K562 (cell line): Measurements from ENCODE around the gene TPMT. TPM values are rescaled to one million over a fixed set of nuclear protein-coding genes. Genes with fewer than 3 reads are reported as not detected.

Source experiments
- ATF1 ChIP-seq, 2 experiments: fragments of 450-650 bp in 1 of 2; IDR thresholded peaks; 2 replicates each; pipeline ENCODE4 v1.6.1; 2016; ENCODE audit warnings: missing compliant biosample characterization in 1 of 2, missing genetic modification characterization in 1 of 2
- CBFA2T2 ChIP-seq: fragments of 450-650 bp; conservative IDR thresholded peaks from 2 replicates; pipeline ENCODE4 v1.6.1; 2017; ENCODE audit warnings: mild to moderate bottlenecking
- DPF2 ChIP-seq: fragments of 450-650 bp; IDR thresholded peaks from 2 replicates; pipeline ENCODE4 v1.6.1; 2016
- E2F3 ChIP-seq: fragments of 250-450 bp; sonication (Bioruptor Pico); IDR thresholded peaks from 2 replicates; pipeline ENCODE4 v1.4.0; 2020; ENCODE audit warnings: mild to moderate bottlenecking
- FOXA3 ChIP-seq, 2 experiments: fragments of 450-650 bp in 1 of 2; sonication (generic) in 1 of 2; formaldehyde crosslinking; IDR thresholded peaks in 1 of 2; conservative IDR thresholded peaks in 1 of 2; 2 replicates each; pipeline versions ENCODE4 v1.4.0 to v1.8.0; 2020 to 2022; ENCODE audit warnings: mild to moderate bottlenecking in 2 of 2, missing genetic modification reagents in 1 of 2
- FOXM1 ChIP-seq, 2 experiments: fragments of 450-650 bp in 1 of 2; sonication (generic) in 1 of 2; formaldehyde crosslinking in 1 of 2; IDR thresholded peaks; 2 replicates each; pipeline versions ENCODE4 v1.6.1 to v1.9.0; 2017 to 2022; ENCODE audit warnings: low read depth in 2 of 2, mild to moderate bottlenecking in 2 of 2, missing genetic modification reagents in 1 of 2, moderate library complexity in 1 of 2
- GATA2 ChIP-seq: sonication (generic); formaldehyde crosslinking; IDR thresholded peaks from 2 replicates; pipeline ENCODE4 v1.4.0; 2020; ENCODE audit warnings: mild to moderate bottlenecking, missing genetic modification reagents
- HDAC2 ChIP-seq: fragments of 450-650 bp; IDR thresholded peaks from 2 replicates; pipeline ENCODE4 v1.6.1; 2016; ENCODE audit warnings: mild to moderate bottlenecking
- HLTF ChIP-seq: fragments of 450-650 bp; IDR thresholded peaks from 2 replicates; pipeline ENCODE4 v1.6.1; 2016
- JUN ChIP-seq, 2 experiments: sonication (generic) in 1 of 2; formaldehyde crosslinking in 1 of 2; IDR thresholded peaks; 2 replicates each; pipeline versions ENCODE4 v1.6.1 to v1.8.0; 2012 to 2022; ENCODE audit warnings: borderline replicate concordance in 2 of 2, mild to moderate bottlenecking in 2 of 2, improper control_type of control experiment in 1 of 2, low read depth in 1 of 2, low read length in 1 of 2, missing genetic modification reagents in 1 of 2
- MEIS2 ChIP-seq: fragments of 450-650 bp; IDR thresholded peaks from 2 replicates; pipeline ENCODE4 v1.6.1; 2014; ENCODE audit warnings: mild to moderate bottlenecking; ENCODE audit not compliant: partially characterized antibody
- PHB2 ChIP-seq: fragments of 450-650 bp; IDR thresholded peaks from 2 replicates; pipeline ENCODE4 v1.6.1; 2017; ENCODE audit warnings: low read depth
- POLR2AphosphoS2 ChIP-seq: IDR thresholded peaks from 2 replicates; pipeline ENCODE4 v1.6.1; 2012; ENCODE audit warnings: low read length, improper control_type of control experiment
- SOX6 ChIP-seq: fragments of 450-650 bp; IDR thresholded peaks from 2 replicates; pipeline ENCODE4 v1.6.1; 2014; ENCODE audit warnings: mild to moderate bottlenecking
- TCF3 ChIP-seq: sonication (generic); formaldehyde crosslinking; IDR thresholded peaks from 2 replicates; pipeline ENCODE4 v1.4.0; 2020; ENCODE audit warnings: mild to moderate bottlenecking, missing genetic modification reagents
- TEAD4 ChIP-seq, 2 experiments: sonication (generic) in 1 of 2; formaldehyde crosslinking in 1 of 2; IDR thresholded peaks; 2 replicates each; pipeline versions ENCODE4 v1.6.1 to v1.8.0; 2012 to 2022; ENCODE audit warnings: borderline replicate concordance in 1 of 2, inconsistent platforms in 1 of 2, low read length in 1 of 2, mild to moderate bottlenecking in 1 of 2, missing genetic modification reagents in 1 of 2
- ZFP36 ChIP-seq: fragments of 150-350 bp; IDR thresholded peaks from 2 replicates; pipeline ENCODE4 v1.6.1; 2018; ENCODE audit warnings: low read length, low read depth; ENCODE audit not compliant: partially characterized antibody
- ZNF354B ChIP-seq: fragments of 250-450 bp; sonication (Bioruptor Pico); IDR thresholded peaks from 2 replicates; pipeline ENCODE4 v1.4.0; 2020
- ZNF780A ChIP-seq: fragments of 250-450 bp; sonication (Bioruptor Pico); IDR thresholded peaks from 2 replicates; pipeline ENCODE4 v1.5.0; 2021; ENCODE audit warnings: mild to moderate bottlenecking
- polyA plus RNA-seq, 8 experiments: library from polyadenylated mRNA; depleted of rRNA in 4 of 8; stranded (reverse) in 5 of 8; unstranded in 3 of 8; fragments of >200 nt; fragmentation: Nextera tagmentation in 2 of 8; fragmentation: Illumina TruSeq in 1 of 8; extraction: Ambion mirVana in 2 of 8; extraction: Trizol in 1 of 8; gene quantifications; 2 replicates each; pipeline versions ENCODE4 v1.2.1 to v1.2.3, GENCODE V29; 2011 to 2014; ENCODE audit warnings: inconsistent platforms in 1 of 8, missing spikeins in 1 of 8
- total RNA-seq, 7 experiments: library from RNA; depleted of rRNA in 6 of 7; stranded (reverse); fragments of >200 nt in 6 of 7; fragmentation: Illumina TruSeq in 2 of 7; extraction: Trizol in 2 of 7; gene quantifications; 2 replicates each; pipeline versions ENCODE4 v1.2.1 to v1.2.3, GENCODE V29; 2011 to 2021; ENCODE audit warnings: low replicate concordance in 1 of 7
- TF ChIP-seq, protein P1 (sequence below): sonication (generic); formaldehyde crosslinking; IDR thresholded peaks from 2 replicates; pipeline ENCODE4 v1.8.0; 2022; ENCODE audit warnings: mild to moderate bottlenecking, missing genetic modification reagents
- TF ChIP-seq, protein P2 (sequence below): fragments of 450-650 bp; conservative IDR thresholded peaks from 2 replicates; pipeline ENCODE4 v1.6.1; 2016; ENCODE audit warnings: missing genetic modification characterization, low read depth, mild to moderate bottlenecking, control low read depth, missing compliant biosample characterization
- TF ChIP-seq, protein P3 (sequence below): fragments of 450-650 bp; conservative IDR thresholded peaks from 2 replicates; pipeline ENCODE4 v1.6.1; 2016; ENCODE audit warnings: missing genetic modification characterization, low read depth, mild to moderate bottlenecking, missing compliant biosample characterization, moderate library complexity

Gene TPMT
- total and polyA plus RNA-seq, 9 of the 15 experiments (the other 6 are each of a cell fraction or from before 2014, with no cell fraction given), result 24.2 to 67.4 (median 46.5) TPM

DNA sequence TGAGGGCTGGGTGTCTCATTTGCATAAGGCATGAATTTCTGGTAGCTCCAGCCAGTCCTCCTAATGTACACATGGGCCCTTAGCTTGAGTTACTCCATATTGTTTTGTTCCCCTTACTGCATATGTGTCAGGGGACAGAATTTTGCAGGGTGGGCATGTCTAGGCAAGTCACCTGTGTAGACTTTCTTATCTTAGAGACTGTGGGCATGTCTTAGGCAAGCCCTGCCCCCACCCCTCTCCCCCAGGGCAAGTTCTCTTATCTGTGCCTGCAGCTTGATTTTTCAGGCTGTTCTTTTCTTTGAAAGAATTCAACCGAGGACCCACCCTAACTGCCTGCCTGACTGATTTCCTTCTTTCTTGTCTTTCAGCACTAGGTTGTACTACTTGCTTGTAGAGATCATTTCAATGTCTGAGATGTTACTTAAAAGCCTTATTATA is 64.5 kb downstream of the TPMT start (continued):
- TF ChIP-seq, protein P1, sequence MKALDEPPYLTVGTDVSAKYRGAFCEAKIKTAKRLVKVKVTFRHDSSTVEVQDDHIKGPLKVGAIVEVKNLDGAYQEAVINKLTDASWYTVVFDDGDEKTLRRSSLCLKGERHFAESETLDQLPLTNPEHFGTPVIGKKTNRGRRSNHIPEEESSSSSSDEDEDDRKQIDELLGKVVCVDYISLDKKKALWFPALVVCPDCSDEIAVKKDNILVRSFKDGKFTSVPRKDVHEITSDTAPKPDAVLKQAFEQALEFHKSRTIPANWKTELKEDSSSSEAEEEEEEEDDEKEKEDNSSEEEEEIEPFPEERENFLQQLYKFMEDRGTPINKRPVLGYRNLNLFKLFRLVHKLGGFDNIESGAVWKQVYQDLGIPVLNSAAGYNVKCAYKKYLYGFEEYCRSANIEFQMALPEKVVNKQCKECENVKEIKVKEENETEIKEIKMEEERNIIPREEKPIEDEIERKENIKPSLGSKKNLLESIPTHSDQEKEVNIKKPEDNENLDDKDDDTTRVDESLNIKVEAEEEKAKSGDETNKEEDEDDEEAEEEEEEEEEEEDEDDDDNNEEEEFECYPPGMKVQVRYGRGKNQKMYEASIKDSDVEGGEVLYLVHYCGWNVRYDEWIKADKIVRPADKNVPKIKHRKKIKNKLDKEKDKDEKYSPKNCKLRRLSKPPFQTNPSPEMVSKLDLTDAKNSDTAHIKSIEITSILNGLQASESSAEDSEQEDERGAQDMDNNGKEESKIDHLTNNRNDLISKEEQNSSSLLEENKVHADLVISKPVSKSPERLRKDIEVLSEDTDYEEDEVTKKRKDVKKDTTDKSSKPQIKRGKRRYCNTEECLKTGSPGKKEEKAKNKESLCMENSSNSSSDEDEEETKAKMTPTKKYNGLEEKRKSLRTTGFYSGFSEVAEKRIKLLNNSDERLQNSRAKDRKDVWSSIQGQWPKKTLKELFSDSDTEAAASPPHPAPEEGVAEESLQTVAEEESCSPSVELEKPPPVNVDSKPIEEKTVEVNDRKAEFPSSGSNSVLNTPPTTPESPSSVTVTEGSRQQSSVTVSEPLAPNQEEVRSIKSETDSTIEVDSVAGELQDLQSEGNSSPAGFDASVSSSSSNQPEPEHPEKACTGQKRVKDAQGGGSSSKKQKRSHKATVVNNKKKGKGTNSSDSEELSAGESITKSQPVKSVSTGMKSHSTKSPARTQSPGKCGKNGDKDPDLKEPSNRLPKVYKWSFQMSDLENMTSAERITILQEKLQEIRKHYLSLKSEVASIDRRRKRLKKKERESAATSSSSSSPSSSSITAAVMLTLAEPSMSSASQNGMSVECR (CRISPR knock-in tag), result no peak
- TF ChIP-seq FOXM1 (IDR thresholded peaks at IDR 0.05; ENCODE audit: low read depth) (0 out of 2 replicates have a peak, but pooled peaks have one; percentile 29), FOXM1 (CRISPR knock-in tag; IDR thresholded peaks at IDR 0.05; ENCODE audit: low read depth) (no peak), JUN (IDR thresholded peaks at IDR 0.05; ENCODE audit: borderline replicate concordance, low read depth, low read length) (peak; percentile 69; the same call in 1 of the 2 replicates), JUN (CRISPR knock-in tag; IDR thresholded peaks at IDR 0.05; ENCODE audit: borderline replicate concordance) (no peak), PHB2 (peak; percentile 58; the same call in 1 of the 2 replicates), E2F3 (no peak), CBFA2T2 (peak; percentile 84), HLTF (peak; percentile 85), ZNF780A (CRISPR knock-in tag) (peak; percentile 86; the same call in 1 of the 2 replicates), FOXA3 (CRISPR knock-in tag; conservative IDR thresholded peaks at IDR 0.05 in 1 of 2, IDR thresholded peaks at IDR 0.05 in 1 of 2) (peak in 1 of 2 experiments; percentile 43; a peak in 1 of 4 replicates), SOX6 (peak; percentile 48; the same call in 1 of the 2 replicates), ATF1 (CRISPR knock-in tag; IDR thresholded peaks at IDR 0.05) (no peak), ATF1 (tag; IDR thresholded peaks at IDR 0.05) (0 out of 2 replicates have a peak, but pooled peaks have one; percentile 20), TEAD4 (IDR thresholded peaks at IDR 0.05; ENCODE audit: low read length) (peak; percentile 80), TEAD4 (CRISPR knock-in tag; IDR thresholded peaks at IDR 0.05; ENCODE audit: borderline replicate concordance) (no peak), ZNF354B (CRISPR knock-in tag) (no peak), DPF2 (peak; percentile 86), ZFP36 (peak; percentile 99), POLR2AphosphoS2 (no peak), MEIS2 (peak; percentile 55), HDAC2 (0 out of 2 replicates have a peak, but pooled peaks have one; percentile 14), TCF3 (CRISPR knock-in tag) (peak; percentile 90), GATA2 (peak; percentile 85)
- TF ChIP-seq, protein P2, sequence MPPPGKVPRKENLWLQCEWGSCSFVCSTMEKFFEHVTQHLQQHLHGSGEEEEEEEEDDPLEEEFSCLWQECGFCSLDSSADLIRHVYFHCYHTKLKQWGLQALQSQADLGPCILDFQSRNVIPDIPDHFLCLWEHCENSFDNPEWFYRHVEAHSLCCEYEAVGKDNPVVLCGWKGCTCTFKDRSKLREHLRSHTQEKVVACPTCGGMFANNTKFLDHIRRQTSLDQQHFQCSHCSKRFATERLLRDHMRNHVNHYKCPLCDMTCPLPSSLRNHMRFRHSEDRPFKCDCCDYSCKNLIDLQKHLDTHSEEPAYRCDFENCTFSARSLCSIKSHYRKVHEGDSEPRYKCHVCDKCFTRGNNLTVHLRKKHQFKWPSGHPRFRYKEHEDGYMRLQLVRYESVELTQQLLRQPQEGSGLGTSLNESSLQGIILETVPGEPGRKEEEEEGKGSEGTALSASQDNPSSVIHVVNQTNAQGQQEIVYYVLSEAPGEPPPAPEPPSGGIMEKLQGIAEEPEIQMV, result peak; percentile 77
- TF ChIP-seq, protein P3, sequence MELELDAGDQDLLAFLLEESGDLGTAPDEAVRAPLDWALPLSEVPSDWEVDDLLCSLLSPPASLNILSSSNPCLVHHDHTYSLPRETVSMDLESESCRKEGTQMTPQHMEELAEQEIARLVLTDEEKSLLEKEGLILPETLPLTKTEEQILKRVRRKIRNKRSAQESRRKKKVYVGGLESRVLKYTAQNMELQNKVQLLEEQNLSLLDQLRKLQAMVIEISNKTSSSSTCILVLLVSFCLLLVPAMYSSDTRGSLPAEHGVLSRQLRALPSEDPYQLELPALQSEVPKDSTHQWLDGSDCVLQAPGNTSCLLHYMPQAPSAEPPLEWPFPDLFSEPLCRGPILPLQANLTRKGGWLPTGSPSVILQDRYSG (tag), result peak; percentile 73; the same call in 1 of the 2 replicates
